Measurements from ENCODE around the gene MYLK.

MYLK gene

GRCh38 chr3:123683505-123684154 is 200.5 kb downstream of the MYLK start:
- no peak for DNase-seq (ENCODE audit: low read depth in 2 of 2, low spot score in 1 of 2)

- no peak for DNase-seq (ENCODE audit: low read depth in 2 of 2, low spot score in 1 of 2)
These were observed 201.2 kb downstream of the MYLK start for GRCh38 chr3:123682781-123683504.

- DNase-seq (ENCODE audit: low read depth in 2 of 2, low spot score in 1 of 2): no peak
These were observed 201.8 kb downstream of the MYLK start for GRCh38 chr3:123682302-123682701.

- no peak for DNase-seq (ENCODE audit: low read depth in 2 of 2, low spot score in 1 of 2)
These were observed 204.3 kb downstream of the MYLK start for GRCh38 chr3:123679712-123680386.

GRCh38 chr3:123678108-123678511 is 206.0 kb downstream of the MYLK start:
- no peak for DNase-seq (ENCODE audit: low read depth in 2 of 2, low spot score in 1 of 2)

GRCh38 chr3:123672429-123673146 is 211.5 kb downstream of the MYLK start:
- no peak for DNase-seq (ENCODE audit: low read depth in 2 of 2, low spot score in 1 of 2)

GRCh38 chr3:123670743-123671142 is 213.4 kb downstream of the MYLK start:
- DNase-seq (ENCODE audit: low read depth in 2 of 2, low spot score in 1 of 2): no peak

GRCh38 chr3:123668906-123669305 is 215.2 kb downstream of the MYLK start:
- no peak for DNase-seq (ENCODE audit: low read depth in 2 of 2, low spot score in 1 of 2)

- no peak for DNase-seq (ENCODE audit: low read depth in 2 of 2, low spot score in 1 of 2)
These were observed 216.3 kb downstream of the MYLK start for GRCh38 chr3:123667784-123668183.

- no peak for DNase-seq (ENCODE audit: low read depth in 2 of 2, low spot score in 1 of 2)
These were observed 219.4 kb downstream of the MYLK start for GRCh38 chr3:123664753-123665152.

GRCh38 chr3:123663977-123664376 is 220.2 kb downstream of the MYLK start:
- DNase-seq (ENCODE audit: low read depth in 2 of 2, low spot score in 1 of 2): no peak

- no peak for DNase-seq (ENCODE audit: low read depth in 2 of 2, low spot score in 1 of 2)
These were observed 222.2 kb downstream of the MYLK start for GRCh38 chr3:123661973-123662372.

GRCh38 chr3:123660900-123661299 is 223.2 kb downstream of the MYLK start:
- no peak for DNase-seq (ENCODE audit: low read depth in 2 of 2, low spot score in 1 of 2)

- no peak for DNase-seq (ENCODE audit: low read depth in 2 of 2, low spot score in 1 of 2)
These were observed 223.9 kb downstream of the MYLK start for GRCh38 chr3:123660141-123660675.

- DNase-seq (ENCODE audit: low read depth in 2 of 2, low spot score in 1 of 2): no peak
These were observed 225.3 kb downstream of the MYLK start for GRCh38 chr3:123658852-123659206.

GRCh38 chr3:123658118-123658851 is 225.8 kb downstream of the MYLK start:
- no peak for DNase-seq (ENCODE audit: low read depth in 2 of 2, low spot score in 1 of 2)

- DNase-seq (ENCODE audit: low read depth in 2 of 2, low spot score in 1 of 2): no peak
These were observed 226.6 kb downstream of the MYLK start for GRCh38 chr3:123657568-123657967.

GRCh38 chr3:123657111-123657510 is 227.0 kb downstream of the MYLK start:
- no peak for DNase-seq (ENCODE audit: low read depth in 2 of 2, low spot score in 1 of 2)

- DNase-seq (ENCODE audit: low read depth in 2 of 2, low spot score in 1 of 2): no peak
These were observed 227.4 kb downstream of the MYLK start for GRCh38 chr3:123656691-123657090.

- DNase-seq (ENCODE audit: low read depth in 2 of 2, low spot score in 1 of 2): no peak
These were observed 227.9 kb downstream of the MYLK start for GRCh38 chr3:123656274-123656673.

- no peak for DNase-seq (ENCODE audit: low read depth in 2 of 2, low spot score in 1 of 2)
These were observed 228.7 kb downstream of the MYLK start for GRCh38 chr3:123655400-123655799.

Data from stimulated activated CD8-positive, alpha-beta memory T cell treated with anti-CD3 and anti-CD28 coated beads, Interleukin-4, amount 100 ng/mL, for 1 hour (primary cell).